ENCODE measurements around the gene CACNA1H.

DNA sequence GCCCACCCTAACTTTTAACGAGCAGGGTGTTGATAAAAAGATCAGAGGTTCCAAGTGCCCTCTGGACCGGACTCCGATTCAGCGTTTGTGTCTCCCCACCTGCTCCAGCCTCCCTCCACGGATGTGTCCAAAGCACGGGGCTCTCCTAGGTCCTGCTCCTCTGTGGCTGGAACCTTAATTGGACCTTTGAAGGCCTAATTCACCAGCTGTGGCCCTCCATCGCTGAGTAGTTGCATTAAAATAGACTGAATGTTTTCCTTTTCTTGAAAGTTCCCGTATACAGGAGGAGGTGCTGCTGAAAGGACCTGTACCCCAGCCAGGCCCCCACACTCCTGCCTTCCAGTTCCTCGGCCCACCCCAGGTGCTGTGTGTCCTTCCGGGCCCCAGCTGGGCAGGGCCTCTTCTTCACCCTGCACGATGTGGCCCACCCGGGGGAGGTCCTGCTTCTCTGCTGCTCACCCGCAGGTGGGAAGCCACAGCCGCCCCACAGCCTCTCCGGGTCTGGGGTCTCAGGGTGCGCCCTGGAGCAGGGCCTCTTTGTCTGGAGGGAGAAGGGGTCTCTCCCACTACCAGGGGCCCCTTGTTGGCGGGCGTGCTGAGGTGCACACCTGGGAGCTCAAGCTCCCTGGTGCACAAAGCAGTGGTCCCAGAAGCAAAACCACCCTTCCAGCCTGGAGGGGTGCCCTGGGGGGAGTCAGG, 1.3 kb upstream of the CACNA1H start:
- TF ChIP-seq, protein P1, sequence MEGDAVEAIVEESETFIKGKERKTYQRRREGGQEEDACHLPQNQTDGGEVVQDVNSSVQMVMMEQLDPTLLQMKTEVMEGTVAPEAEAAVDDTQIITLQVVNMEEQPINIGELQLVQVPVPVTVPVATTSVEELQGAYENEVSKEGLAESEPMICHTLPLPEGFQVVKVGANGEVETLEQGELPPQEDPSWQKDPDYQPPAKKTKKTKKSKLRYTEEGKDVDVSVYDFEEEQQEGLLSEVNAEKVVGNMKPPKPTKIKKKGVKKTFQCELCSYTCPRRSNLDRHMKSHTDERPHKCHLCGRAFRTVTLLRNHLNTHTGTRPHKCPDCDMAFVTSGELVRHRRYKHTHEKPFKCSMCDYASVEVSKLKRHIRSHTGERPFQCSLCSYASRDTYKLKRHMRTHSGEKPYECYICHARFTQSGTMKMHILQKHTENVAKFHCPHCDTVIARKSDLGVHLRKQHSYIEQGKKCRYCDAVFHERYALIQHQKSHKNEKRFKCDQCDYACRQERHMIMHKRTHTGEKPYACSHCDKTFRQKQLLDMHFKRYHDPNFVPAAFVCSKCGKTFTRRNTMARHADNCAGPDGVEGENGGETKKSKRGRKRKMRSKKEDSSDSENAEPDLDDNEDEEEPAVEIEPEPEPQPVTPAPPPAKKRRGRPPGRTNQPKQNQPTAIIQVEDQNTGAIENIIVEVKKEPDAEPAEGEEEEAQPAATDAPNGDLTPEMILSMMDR (IDR thresholded peaks at IDR 0.05) = no peak
- TF ChIP-seq EP300 (IDR thresholded peaks at IDR 0.05; ENCODE audit: low read depth) = no peak
- TF ChIP-seq POLR2A (IDR thresholded peaks at IDR 0.05) = no peak
